Astrocyte of the spinal cord (primary cell): ENCODE measurements around the gene GNMT.

Experiments used
- DNase-seq: peaks from one replicate; pipeline ENCODE4 v3.0.0; 2011; ENCODE audit warnings: low read depth, low spot score
- H3K4me3 ChIP-seq: 2 replicates; pipeline ENCODE4 v1.5.1; 2011; ENCODE audit warnings: low read depth, mild to moderate bottlenecking, low read length, moderate library complexity
- in situ Hi-C: cut with HindIII; loops from 2 replicates; pipeline ENCODE4 v1.10.0; 2017; ENCODE audit warnings: low sequenced_read_pairs
- TF ChIP-seq, protein P1 (sequence below): IDR thresholded peaks from 2 replicates; pipeline ENCODE4 v1.5.1; 2012; ENCODE audit warnings: low read depth, mild to moderate bottlenecking, low read length, inconsistent platforms

The GNMT gene

DNA sequence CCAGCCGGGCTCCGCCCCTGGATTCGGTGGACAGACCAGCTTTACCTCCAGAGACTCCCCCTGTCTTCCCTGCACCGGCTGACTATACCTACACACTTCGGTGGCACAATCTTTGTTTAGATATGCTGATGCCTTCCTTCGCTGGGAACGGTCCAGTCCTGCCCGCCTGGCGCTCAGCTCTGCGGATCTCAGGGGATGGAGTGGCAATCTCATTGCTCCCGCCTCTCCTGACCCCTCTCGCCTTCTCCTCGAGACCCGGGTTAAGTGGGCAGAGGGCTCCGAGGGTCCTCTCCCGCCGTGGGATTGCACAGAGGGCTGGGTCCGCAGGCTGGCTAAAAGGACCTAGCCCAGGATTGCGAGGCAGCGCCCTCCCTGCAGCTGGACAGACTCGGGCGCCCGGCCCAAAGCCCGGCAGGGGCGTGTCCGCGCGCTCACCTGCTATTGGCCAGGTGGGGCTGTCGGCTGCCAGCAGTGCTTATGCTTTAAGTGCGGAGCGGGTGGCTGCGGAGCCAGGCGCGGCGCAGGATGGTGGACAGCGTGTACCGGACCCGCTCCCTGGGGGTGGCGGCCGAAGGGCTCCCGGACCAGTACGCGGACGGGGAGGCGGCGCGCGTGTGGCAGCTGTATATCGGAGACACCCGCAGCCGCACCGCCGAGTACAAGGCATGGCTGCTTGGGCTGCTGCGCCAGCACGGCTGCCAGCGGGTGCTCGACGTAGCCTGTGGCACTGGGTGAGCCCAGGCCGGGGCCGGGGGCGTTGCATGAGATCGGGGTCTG lies at the start of gene GNMT:
Gene GNMT (plus strand): TSS at position 512 of the 777 bp plus-strand sequence. CDS start 14 bp downstream, at position 526.
- H3K4me3 ChIP-seq, result peak within 1 kb of the TSS; percentile 42
- DNase-seq, result no peak
- in situ Hi-C loops, result no loop called here
- TF ChIP-seq, protein P1, sequence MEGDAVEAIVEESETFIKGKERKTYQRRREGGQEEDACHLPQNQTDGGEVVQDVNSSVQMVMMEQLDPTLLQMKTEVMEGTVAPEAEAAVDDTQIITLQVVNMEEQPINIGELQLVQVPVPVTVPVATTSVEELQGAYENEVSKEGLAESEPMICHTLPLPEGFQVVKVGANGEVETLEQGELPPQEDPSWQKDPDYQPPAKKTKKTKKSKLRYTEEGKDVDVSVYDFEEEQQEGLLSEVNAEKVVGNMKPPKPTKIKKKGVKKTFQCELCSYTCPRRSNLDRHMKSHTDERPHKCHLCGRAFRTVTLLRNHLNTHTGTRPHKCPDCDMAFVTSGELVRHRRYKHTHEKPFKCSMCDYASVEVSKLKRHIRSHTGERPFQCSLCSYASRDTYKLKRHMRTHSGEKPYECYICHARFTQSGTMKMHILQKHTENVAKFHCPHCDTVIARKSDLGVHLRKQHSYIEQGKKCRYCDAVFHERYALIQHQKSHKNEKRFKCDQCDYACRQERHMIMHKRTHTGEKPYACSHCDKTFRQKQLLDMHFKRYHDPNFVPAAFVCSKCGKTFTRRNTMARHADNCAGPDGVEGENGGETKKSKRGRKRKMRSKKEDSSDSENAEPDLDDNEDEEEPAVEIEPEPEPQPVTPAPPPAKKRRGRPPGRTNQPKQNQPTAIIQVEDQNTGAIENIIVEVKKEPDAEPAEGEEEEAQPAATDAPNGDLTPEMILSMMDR, result no peak

DNA sequence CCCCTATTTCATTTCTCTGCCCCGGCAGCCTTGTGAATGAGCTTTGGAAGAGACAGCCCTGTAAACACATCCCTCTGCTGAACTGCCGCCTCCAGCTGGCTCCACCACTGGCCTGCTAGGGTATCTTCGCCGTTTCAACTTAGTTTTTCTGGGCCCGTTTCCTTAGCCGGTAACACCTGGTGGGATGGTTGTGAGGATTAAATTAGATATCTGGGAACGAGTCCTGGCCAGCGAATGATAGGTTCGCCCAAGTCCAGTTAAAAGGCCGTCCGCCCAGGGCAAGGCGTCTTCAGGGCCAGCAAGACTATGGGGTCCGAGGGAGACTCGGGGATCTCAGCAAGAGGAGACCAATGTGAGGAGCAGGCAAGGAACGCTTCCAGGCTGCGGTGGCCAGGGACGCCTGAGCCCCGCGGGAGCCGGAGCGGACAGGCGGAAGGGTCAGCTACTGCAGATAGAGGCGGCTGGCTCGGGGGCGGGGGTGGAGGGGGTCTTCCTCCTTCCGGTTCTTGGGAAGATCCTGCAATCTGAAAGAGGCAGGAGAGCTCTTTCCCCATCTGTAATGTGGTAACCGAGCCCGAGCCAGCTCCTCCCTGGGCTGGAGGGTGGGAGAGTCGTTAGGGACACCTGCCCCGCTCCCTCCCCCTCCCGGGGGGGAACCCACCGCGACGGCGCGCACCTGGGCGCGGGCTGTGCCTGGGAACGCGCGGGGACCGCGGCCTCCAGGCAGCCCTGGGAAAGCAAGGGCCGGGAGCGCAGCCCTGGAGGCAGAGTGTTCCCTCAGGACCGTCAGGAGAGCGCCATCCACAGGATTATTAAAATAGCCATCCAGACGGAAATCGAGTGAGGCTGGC lies 49.2 kb upstream of the GNMT start:
- DNase-seq, result no peak
- TF ChIP-seq, protein P1, result no peak
- in situ Hi-C loops, result no loop called here
- H3K4me3 ChIP-seq, result peak overlapping the region; percentile 7

DNA sequence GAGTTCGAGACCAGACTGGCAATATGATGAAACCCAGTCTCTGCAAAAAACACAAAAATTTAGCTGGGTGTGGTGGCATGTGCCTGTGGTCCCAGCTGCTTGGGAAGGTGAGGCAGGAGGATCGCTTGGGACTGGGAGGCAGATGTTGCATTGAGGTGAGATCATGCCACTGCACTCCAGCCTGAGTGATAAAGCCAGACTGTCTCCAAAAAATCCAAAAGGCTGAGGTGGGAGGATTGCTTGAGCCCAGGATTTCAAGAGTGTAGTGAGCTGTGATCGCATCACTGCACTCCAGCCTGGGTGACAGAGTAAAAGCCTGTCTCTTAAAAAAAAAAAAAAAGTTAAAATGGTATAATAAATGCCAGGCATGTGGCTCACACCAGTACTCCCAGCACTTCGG lies 46.0 kb upstream of the GNMT start:
- in situ Hi-C loops, result no loop called here
- no peak for DNase-seq
- H3K4me3 ChIP-seq, result no peak overlapping the region
- TF ChIP-seq, protein P1, result no peak

DNA sequence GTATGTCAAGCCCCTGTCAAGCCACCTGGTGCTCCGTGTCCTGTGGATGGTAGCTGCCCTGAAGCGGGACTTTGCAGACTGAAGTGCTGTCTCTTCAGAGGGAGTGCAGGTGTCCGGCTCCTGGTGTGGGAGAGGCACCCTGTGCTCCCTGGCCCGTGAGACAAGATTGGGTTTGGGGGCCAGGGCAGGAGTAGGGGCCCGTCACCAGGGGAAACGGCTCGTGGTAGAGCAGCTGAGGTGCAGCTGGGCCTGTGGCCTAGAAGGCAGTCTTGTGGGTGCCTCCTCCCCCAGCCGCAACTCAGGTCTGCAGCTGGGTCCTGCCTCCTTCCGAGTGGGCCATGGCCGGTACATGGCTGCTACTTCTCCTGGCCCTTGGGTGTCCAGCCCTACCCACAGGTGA lies 44.8 kb upstream of the GNMT start, which contains the start of gene PTCRA:
Gene PTCRA (plus strand): TSS at position 322 of the 400 bp plus-strand sequence. CDS start 17 bp downstream, at position 339.
- in situ Hi-C loops, result no loop called here
- no peak within 1 kb of the TSS for H3K4me3 ChIP-seq
- no peak for DNase-seq
- TF ChIP-seq, protein P1, result no peak

DNA sequence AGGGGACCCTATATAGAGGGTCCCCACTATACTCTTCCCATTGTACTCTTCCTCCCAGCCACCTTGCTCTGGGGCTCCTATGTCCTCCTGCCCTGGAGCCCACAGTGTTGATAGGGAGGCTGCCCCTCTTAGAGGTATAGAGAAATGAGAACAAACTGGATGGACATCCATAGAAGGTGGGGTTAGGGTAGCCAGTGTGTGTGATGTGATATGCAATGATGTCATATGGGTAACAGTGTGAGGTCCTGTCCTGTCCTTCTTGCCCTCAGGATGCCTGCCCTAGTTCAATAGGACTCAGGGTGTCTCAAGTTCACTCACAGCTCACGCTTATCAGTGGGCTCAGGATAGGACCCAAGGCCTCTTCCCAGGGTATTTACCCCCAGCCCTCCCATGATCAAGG lies 44.3 kb upstream of the GNMT start:
- in situ Hi-C loops, result no loop called here
- TF ChIP-seq, protein P1, result no peak
- no peak overlapping the region for H3K4me3 ChIP-seq
- no peak for DNase-seq

DNA sequence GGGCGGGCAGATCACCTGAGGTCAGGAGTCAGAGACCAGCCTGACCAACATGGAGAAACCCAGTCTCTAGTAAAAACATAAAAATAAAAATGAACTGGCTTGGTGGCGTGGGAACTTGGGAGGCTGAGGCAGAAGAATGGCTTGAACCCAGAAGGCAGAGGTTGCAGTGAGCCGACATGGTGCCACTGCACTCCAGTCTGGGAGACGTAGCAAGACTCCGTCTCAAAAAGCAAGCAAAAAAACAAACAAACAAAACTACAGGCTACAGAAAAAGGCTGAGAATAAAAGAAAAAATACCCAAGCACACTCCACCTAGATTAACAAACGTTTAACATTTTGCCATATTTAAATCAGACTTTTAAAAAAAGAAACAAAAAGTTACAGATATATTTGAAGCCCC lies 38.8 kb upstream of the GNMT start:
- in situ Hi-C loops, result no loop called here
- no peak for DNase-seq
- TF ChIP-seq, protein P1, result no peak
- H3K4me3 ChIP-seq, result no peak overlapping the region
